Right atrium auricular region (tissue), 2 donors: ENCODE data around the gene CYTH2. TPM values are rescaled to one million over a fixed set of nuclear protein-coding genes. Genes with fewer than 3 reads are reported as not detected.
A peak's percentile ranks its signal among the peaks of the same experiment; 100 is the strongest.

Source experiments
- DNase-seq: peaks from one replicate; pipeline ENCODE4 v3.0.0-alpha.2; 2019; ENCODE audit warnings: low spot score
- H3K27ac ChIP-seq, 2 donors: fragments of 200-600 bp; sonication (generic); 1 replicate in 1 of 2; 2 replicates in 1 of 2; pipeline ENCODE4 v1.5.1; 2016 to 2019
- H3K27me3 ChIP-seq, 2 donors: fragments of 200-600 bp; sonication (generic); one replicate each; pipeline versions ENCODE4 v1.5.1 to v1.6.0; 2017 to 2019
- H3K36me3 ChIP-seq: fragments of 200-600 bp; sonication (generic); one replicate; pipeline ENCODE4 v1.5.1; 2016
- H3K4me1 ChIP-seq, 2 donors: fragments of 200-600 bp; sonication (generic); one replicate each; pipeline versions ENCODE4 v1.5.1 to v1.6.0; 2017 to 2019
- H3K4me3 ChIP-seq, 2 donors: fragments of 200-600 bp; sonication (generic); 1 replicate in 1 of 2; 2 replicates in 1 of 2; pipeline ENCODE4 v1.5.1; 2017 to 2019; ENCODE audit warnings: mild to moderate bottlenecking in 1 of 2, moderate library complexity in 1 of 2
- H3K9me3 ChIP-seq, 2 donors: fragments of 200-600 bp; sonication (generic); one replicate each; pipeline ENCODE4 v1.5.1; 2019
- CTCF ChIP-seq, 2 donors: fragments of 200-600 bp; sonication (generic); IDR thresholded peaks; one replicate each; pipeline ENCODE4 v1.5.1; 2019; ENCODE audit warnings: antibody characterized with exemption in 2 of 2
- total RNA-seq, 2 donors: library from RNA; depleted of rRNA; stranded (reverse); fragments of >200 nt; gene quantifications; one replicate each; pipeline ENCODE4 v1.1.0, GENCODE V29; 2016

The CYTH2 gene, protein sequence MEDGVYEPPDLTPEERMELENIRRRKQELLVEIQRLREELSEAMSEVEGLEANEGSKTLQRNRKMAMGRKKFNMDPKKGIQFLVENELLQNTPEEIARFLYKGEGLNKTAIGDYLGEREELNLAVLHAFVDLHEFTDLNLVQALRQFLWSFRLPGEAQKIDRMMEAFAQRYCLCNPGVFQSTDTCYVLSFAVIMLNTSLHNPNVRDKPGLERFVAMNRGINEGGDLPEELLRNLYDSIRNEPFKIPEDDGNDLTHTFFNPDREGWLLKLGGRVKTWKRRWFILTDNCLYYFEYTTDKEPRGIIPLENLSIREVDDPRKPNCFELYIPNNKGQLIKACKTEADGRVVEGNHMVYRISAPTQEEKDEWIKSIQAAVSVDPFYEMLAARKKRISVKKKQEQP
- 10 to 100 TPM; 13.3 to 22.5 TPM for total RNA-seq

DNA sequence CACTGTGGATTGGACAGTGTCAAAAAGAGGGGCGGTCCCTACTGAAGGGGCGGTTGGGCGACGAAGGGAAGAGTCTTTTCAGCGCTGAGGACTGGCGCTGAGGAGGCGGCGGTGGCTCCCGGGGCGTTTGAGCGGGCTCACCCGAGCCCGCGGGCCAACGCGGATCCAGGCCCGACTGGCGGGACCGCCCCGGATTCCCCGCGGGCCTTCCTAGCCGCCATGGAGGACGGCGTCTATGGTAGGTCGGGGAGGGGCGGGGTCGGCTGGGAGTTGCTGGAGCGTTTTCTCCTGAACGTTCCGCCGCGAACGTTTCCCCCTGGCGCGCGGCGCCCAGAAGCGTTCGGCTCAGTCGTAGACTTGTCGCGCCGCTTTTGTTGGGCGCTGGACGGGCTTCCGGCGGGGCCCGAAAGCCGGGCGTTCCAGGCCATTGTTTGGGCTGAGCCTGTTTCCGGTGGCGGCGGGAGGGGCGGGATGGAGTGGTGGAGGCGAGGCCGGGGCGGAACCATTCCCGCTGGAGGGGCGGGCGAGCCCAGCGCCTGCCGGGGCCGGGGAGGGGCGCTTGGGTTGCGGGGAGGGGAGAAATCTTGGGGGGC, at the start of gene CYTH2:
Gene CYTH2 (plus strand): TSS at position 81 of the 593 bp plus-strand sequence. CDS start 139 bp downstream, at position 220.
- no peak for TF ChIP-seq CTCF (IDR thresholded peaks at IDR 0.05)
- Histone ChIP-seq H3K36me3 (peaks cover 42% of the 10 kb centered on the region), H3K4me3 (peak within 1 kb of the TSS; percentile 92 to 95), H3K27ac (peak within 1 kb of the TSS; percentile 98), H3K4me1 (peaks cover 2 to 15% of the 10 kb centered on the region in 2 donors), H3K27me3 (no peaks in the 10 kb centered on the region), H3K9me3 (no peaks in the 10 kb centered on the region)
- DNase-seq, result peak; percentile 82

GRCh38 chr19:48421548-48421947, 47.6 kb upstream of the CYTH2 start:
- DNase-seq, result no peak
- no peak for TF ChIP-seq CTCF (IDR thresholded peaks at IDR 0.05)
- no peaks in the 10 kb centered on the region for H3K9me3 ChIP-seq
- no peaks in the 10 kb centered on the region for H3K27me3 ChIP-seq
- no peak overlapping the region for H3K27ac ChIP-seq
- H3K36me3 ChIP-seq, result no peaks in the 10 kb centered on the region
- no peak overlapping the region for H3K4me3 ChIP-seq
- H3K4me1 ChIP-seq, result peaks cover 0 to 5% of the 10 kb centered on the region in 2 donors

DNA sequence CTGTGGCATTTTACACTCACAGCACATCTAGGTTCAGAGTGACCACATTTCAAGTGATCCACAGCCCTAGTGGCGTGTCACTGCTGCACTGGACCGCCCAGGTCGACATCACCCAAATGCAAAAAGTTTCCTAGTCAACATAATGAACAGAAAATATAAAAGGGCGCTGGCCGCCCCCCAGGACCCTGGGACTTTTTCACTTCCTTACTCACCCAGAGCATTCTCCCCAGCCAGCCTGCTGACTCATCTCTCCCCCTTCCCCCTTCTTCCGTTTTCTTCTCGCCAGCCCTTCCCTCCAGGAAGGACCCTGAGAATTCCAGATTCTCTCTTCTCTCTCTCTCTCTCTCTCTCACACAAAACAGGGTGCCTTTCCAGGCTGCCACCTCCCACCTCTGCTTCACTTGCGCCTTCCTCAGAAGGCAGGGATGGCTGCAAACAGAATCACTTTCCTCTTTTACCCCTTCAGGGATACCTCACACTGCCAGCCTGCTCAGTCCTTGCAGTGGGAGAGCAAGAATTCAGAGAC, 44.4 kb upstream of the CYTH2 start:
- no peak for DNase-seq
- no peak for TF ChIP-seq CTCF (IDR thresholded peaks at IDR 0.05)
- no peaks in the 10 kb centered on the region for H3K9me3 ChIP-seq
- H3K27me3 ChIP-seq, result no peaks in the 10 kb centered on the region
- H3K27ac ChIP-seq, result no peak overlapping the region
- H3K36me3 ChIP-seq, result no peaks in the 10 kb centered on the region
- H3K4me1 ChIP-seq, result no peaks in the 10 kb centered on the region
- H3K4me3 ChIP-seq, result no peak overlapping the region

DNA sequence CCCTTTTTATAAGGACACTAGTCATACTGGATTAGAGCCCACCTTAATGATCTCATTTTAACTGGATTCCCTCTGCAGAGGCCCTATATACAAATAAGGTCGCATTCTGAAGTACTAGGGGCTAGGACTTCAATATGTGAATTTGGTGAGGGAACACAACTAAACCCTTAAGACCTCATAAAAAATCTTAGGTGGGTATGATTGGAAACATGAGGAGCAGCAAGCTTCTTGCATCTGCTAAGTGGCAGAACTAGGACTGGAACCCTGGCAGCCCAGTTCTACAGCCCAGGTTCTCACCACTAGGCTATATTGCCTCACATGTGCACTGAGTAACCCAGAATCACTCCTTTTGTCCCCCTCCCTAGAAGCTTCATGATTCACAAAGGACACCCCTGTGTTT, 40.5 kb upstream of the CYTH2 start:
- Histone ChIP-seq H3K36me3 (no peaks in the 10 kb centered on the region), H3K9me3 (no peaks in the 10 kb centered on the region), H3K4me1 (no peaks in the 10 kb centered on the region), H3K27ac (no peak overlapping the region), H3K4me3 (no peak overlapping the region), H3K27me3 (no peaks in the 10 kb centered on the region)
- no peak for DNase-seq
- no peak for TF ChIP-seq CTCF (IDR thresholded peaks at IDR 0.05)

DNA sequence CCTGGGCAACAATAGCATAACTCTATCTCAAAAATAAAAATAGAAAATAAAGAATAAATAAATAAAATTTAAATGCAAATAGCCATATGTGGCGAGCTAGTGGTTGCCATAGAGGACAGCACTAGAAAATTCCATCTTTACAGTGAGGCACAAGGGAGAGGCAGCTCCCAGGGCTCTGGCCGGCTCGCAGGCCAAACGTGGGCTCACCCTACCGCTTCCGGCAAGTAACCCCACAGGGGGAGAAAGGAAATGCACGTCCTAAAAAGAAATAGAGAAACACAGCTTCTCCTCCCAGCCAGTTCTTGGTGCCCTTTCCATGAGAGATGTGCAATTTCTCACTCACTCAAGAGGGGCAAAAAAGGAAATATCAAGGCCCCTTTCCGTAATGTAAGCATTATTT, 35.8 kb upstream of the CYTH2 start:
- no peak overlapping the region for H3K27ac ChIP-seq
- no peaks in the 10 kb centered on the region for H3K9me3 ChIP-seq
- H3K36me3 ChIP-seq, result no peaks in the 10 kb centered on the region
- no peak for TF ChIP-seq CTCF (IDR thresholded peaks at IDR 0.05)
- no peaks in the 10 kb centered on the region for H3K4me1 ChIP-seq
- no peaks in the 10 kb centered on the region for H3K27me3 ChIP-seq
- no peak for DNase-seq
- no peak overlapping the region for H3K4me3 ChIP-seq
